NCI-H2196 treated with DMSO at 0.1 percent for 48 hours (cell line): ENCODE results near the gene RSPH6A.
A peak's percentile ranks its signal among the peaks of the same experiment; 100 is the strongest.
"Not testable (repeated sequence)": the region's sequence is repeated elsewhere in the genome, so short reads cannot be mapped to it uniquely, and the experiment has no call there.

Experiments
- DNase-seq: peaks from one replicate; lab custom pipeline; 2025; ENCODE audit not compliant: unreplicated experiment; lab: John Stamatoyannopoulos, UW

RSPH6A gene

GRCh38 chr19:45804140-45804958 is 10.8 kb downstream of the RSPH6A start:
- DNase-seq: no peak

GRCh38 chr19:45801603-45802175 is 13.4 kb downstream of the RSPH6A start:
- no peak for DNase-seq

DNA sequence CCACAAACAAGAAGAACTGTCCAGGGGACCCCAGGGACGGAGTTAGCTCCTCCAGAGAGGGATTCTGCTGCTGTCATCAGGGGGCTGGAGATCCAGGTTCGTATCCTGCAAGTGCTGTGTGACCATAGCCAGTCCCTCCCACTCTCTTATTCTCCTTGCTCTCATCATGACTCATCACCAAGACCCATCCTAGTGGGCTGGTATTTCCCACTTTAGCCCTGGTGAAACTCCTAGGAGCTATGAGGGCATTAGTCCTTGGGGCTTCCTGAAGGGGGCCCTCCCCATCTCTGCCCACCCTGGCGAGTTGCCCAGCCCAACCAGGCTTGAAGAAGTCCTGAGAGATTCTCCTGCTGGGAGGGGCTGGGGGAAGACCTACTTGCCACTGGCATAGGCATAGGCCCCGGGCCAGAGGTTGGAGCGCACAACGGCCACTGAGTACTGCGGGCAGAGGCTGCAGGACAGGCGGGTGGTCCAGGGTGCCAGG is 15.0 kb downstream of the RSPH6A start:
- DNase-seq: no peak

GRCh38 chr19:45799541-45799940 is 15.6 kb downstream of the RSPH6A start:
- not testable (repeated sequence) for DNase-seq

GRCh38 chr19:45798995-45799517 is 16.1 kb downstream of the RSPH6A start:
- DNase-seq: peak; percentile 47

GRCh38 chr19:45794627-45795026 is 20.5 kb downstream of the RSPH6A start:
- DNase-seq: no peak

GRCh38 chr19:45793876-45794275 is 21.2 kb downstream of the RSPH6A start:
- no peak for DNase-seq

DNA sequence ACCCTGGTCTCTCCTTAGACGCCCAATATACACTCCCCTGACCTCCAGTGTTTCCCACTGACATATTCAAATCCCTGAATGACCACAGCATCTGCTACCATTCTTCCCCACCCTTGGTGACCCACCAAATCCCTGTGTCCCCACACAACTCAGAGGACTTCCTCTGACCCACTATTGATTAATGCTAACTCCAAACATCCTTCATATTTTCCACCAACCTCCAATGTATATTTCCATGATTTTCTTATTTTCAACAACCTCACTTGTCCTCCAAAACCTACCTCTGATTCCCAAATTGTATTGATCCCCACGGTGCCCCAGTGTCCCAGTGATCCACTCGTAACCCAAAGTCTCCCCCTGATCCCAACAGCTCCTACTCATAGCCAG is 21.9 kb downstream of the RSPH6A start:
- no peak for DNase-seq

DNA sequence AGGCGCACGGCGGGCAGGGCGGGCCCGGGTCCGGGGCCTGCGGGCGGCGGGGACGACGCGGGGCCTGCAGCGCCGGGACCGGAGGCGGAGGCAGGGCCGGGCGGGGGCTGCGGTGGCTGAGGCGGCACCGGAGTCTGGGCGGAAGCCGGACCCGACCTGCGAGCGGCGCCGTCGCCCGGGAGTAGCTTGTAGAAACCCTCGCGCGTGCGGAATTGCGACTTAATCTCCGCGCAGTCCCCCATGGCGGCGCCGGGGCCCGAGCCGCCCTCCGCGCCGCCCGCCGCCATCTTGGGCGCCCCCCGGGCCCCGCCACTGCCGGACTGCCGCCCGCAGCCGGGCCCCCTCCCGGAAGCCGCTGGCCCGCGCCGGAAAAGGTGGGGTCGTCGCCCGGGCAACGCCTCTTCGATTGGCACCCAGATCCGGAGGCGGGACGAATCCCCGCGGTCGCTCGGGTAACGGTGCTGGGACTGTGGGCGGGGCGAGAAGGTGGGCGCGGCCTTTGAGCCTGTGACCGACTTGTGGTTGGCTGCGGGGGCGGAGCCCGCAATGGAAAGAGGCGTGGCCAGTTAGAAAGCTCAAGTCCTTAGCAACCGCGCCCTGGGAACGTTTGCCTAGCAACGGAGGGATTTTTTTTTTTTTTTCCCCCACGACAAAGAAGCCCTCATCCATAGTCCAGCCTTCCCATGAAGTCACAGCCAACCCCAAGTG is 22.5 kb downstream of the RSPH6A start, which contains the start of gene DMWD:
Gene DMWD, minus strand, starts transcription at position 376 of the 708 bp plus-strand sequence. Its CDS starts 89 bp downstream, at position 287.
- DNase-seq: peak; percentile 94

GRCh38 chr19:45791744-45792469 is 23.2 kb downstream of the RSPH6A start:
- no peak for DNase-seq

DNA sequence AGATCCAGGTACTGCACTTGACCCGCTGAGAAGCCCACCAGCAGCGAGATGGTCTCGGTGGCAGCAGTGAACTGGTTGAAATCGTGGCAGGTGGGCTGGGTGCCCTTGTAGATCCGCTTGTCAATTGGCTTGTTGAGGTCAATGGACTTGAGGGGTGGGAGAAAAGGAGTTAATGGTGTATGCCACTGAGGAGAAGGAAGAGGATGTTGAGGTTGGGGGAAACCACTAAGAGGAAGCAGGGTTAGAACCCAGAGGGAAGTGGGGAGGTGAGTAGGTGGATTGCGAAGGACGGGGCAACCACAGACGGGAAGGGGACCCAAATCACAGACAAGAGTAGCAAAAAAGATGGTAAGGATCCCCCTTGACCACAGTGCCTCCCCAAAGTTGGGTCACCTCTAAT is 24.2 kb downstream of the RSPH6A start:
- no peak for DNase-seq

- no peak for DNase-seq
Measured at GRCh38 chr19:45789035-45789786, 25.9 kb downstream of the RSPH6A start.

GRCh38 chr19:45786533-45786894 is 28.6 kb downstream of the RSPH6A start:
- DNase-seq: no peak

GRCh38 chr19:45785781-45786532 is 29.2 kb downstream of the RSPH6A start:
- no peak for DNase-seq

GRCh38 chr19:45785097-45785496 is 30.0 kb downstream of the RSPH6A start:
- DNase-seq: no peak

DNA sequence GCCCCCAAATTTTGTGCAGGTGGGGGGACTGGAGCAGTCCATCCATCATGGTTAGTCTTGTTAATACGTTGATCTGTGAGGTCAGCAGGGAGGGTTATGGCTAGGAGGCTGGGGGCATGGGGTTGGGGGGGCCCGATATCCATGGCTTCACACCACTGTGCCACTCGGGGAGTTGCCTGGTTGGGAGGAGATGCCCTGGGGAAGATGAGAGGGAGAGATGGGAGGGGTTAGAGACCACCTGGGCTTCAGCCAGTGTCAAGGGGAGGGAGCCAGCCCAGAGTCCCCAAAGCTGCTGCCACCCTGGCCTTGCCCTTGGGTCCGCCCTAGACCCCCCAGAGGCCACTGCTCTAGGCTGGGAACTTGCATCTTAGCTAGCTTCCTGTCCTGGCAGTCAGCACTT is 31.0 kb downstream of the RSPH6A start:
- no peak for DNase-seq

DNA sequence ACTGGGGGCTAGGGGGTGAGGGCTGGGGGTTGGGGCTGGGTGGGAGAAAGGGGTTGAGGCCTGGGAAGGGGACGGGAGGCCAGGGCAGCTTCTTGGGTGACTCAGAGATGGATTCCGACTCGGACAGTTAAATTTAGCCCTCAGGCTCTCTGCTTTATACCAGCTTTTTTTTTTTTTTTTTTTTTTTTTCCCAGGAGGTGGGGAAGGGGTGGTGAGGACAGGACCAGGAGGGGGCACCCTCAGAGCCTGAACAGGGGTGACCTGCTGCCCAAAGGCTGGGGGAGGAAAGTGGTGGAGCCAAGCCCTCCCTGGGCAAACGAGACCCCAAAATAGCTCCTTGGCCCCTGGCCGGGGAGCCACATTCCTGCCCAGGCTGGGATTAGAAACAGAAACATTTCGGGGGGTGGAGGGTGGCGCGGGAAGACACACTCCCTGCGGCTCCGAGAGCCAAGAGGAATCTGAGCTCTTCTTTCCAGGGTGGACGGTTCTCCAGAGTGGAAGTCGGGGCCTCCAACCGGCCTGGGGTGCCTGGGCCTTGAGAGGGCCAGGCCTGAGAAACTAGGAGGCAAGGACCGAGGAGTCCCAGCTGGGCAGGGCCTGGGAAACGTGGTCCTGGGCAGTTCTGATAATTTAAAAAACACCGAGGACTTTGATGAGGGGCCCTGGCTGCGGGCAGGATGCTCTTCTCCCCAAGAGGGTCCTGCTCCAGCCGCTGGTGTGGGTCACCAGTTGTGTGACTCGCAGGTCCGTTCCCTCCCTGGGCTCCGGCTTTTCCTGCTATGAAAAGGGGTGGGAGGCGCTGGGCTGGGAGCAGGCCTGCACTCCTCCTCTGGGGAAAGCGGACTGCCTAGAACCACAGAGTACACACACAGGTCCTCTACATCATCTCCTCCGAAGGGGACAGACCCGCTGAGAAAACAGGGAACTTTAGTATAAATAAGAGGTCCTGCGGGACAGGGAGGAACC is 32.0 kb downstream of the RSPH6A start:
- no peak for DNase-seq

DNA sequence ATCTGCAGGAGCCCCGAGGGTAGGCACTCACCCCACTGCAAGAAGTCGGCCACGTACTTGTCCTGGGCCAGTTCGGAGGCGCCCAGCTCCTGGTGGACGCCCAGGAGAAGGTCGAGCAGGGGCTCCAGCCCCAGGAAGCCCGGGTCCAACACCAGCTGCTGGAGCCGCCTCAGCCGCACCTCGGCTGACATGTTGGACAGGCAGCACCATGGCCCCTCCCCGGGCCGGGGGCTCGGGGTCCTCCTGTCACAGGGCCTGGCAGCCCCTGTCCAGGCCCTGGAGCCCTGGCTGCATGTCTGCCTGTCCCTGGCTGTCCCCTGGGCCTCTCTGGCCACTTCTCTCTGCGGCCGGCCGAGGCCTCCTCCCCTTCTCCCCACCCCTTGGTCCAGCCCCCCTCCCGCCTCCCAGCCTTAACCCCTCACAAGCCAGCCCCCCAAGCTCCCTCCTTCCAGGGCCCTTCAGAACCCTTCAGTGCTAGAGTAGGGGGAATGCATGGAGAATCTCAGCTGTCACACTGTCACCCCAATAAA is 32.9 kb downstream of the RSPH6A start, which contains the start of gene DMPK:
Gene DMPK, minus strand, starts transcription at position 329 of the 530 bp plus-strand sequence. Its CDS starts 138 bp downstream, at position 191.
- DNase-seq: no peak
